Thyroid gland (tissue), 4 donors: ENCODE data around the gene ATP13A3.

Source experiments
- POLR2A ChIP-seq, 2 donors: fragments of 450-650 bp; IDR thresholded peaks; one replicate each; pipeline ENCODE4 v1.6.1; 2017; ENCODE audit warnings: antibody characterized with exemption in 2 of 2, mild to moderate bottlenecking in 2 of 2, moderate library complexity in 1 of 2
- TF ChIP-seq, protein P1 (sequence below), 6 experiments: fragments of 200-600 bp in 3 of 6; fragments of 450-650 bp in 3 of 6; sonication (generic) in 3 of 6; IDR thresholded peaks; one replicate each; pipeline ENCODE4 v1.5.1; 2016 to 2019; ENCODE audit warnings: antibody characterized with exemption in 6 of 6, mild to moderate bottlenecking in 2 of 6, inconsistent platforms in 1 of 6, moderate library complexity in 1 of 6

DNA sequence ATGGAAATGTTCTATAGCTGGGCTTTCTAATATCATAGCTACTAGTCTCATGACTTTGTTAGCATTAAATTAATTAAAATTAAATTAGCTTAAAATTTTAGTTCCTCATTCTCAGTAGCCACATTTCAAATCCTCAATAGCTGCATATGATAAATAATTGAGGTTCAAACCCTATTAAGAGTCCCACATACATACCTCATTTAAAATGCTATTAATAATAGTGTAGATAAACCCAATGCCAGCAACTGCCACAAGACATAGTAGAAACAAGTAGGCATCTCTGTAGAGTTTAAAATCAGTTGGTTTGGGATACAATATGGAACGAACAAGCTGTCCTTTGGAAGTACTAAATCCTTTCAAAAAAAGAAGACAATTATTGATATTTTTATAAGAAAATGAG, 39.1 kb downstream of the ATP13A3 start:
- TF ChIP-seq, protein P1, sequence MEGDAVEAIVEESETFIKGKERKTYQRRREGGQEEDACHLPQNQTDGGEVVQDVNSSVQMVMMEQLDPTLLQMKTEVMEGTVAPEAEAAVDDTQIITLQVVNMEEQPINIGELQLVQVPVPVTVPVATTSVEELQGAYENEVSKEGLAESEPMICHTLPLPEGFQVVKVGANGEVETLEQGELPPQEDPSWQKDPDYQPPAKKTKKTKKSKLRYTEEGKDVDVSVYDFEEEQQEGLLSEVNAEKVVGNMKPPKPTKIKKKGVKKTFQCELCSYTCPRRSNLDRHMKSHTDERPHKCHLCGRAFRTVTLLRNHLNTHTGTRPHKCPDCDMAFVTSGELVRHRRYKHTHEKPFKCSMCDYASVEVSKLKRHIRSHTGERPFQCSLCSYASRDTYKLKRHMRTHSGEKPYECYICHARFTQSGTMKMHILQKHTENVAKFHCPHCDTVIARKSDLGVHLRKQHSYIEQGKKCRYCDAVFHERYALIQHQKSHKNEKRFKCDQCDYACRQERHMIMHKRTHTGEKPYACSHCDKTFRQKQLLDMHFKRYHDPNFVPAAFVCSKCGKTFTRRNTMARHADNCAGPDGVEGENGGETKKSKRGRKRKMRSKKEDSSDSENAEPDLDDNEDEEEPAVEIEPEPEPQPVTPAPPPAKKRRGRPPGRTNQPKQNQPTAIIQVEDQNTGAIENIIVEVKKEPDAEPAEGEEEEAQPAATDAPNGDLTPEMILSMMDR (IDR thresholded peaks at IDR 0.05) = no peak
- TF ChIP-seq POLR2A (IDR thresholded peaks at IDR 0.05) = no peak
